Bone marrow (tissue), 2 donors: ENCODE data around the gene PRKCI.
"Not testable (repeated sequence)": the region's sequence is repeated elsewhere in the genome, so short reads cannot be mapped to it uniquely, and the experiment has no call there.

Source experiments
- DNase-seq, 2 donors: peaks; one replicate each; lab custom pipeline; 2025; lab: John Stamatoyannopoulos, UW

The PRKCI gene

GRCh38 chr3:170290194-170290593 is 68.0 kb downstream of the PRKCI start:
- no peak for DNase-seq

GRCh38 chr3:170295586-170295985 is 73.4 kb downstream of the PRKCI start:
- no peak for DNase-seq

GRCh38 chr3:170296703-170297102 is 74.5 kb downstream of the PRKCI start:
- no peak for DNase-seq

- DNase-seq, result no peak
Measured at GRCh38 chr3:170301405-170301804, 79.2 kb downstream of the PRKCI start.

- DNase-seq, result no peak
Measured at GRCh38 chr3:170302008-170302407, 79.8 kb downstream of the PRKCI start.

GRCh38 chr3:170306015-170306414 is 83.8 kb downstream of the PRKCI start:
- no peak for DNase-seq

- DNase-seq, result no peak
Measured at GRCh38 chr3:170307671-170308405, 85.6 kb downstream of the PRKCI start.

GRCh38 chr3:170309046-170309445 is 86.8 kb downstream of the PRKCI start:
- DNase-seq, result no peak

GRCh38 chr3:170317954-170318353 is 95.7 kb downstream of the PRKCI start:
- no peak for DNase-seq

GRCh38 chr3:170320461-170321121 is 98.4 kb downstream of the PRKCI start:
- DNase-seq, result no peak

GRCh38 chr3:170321321-170322034 is 99.3 kb downstream of the PRKCI start:
- no peak for DNase-seq

- no peak for DNase-seq
Measured at GRCh38 chr3:170322566-170323269, 100.5 kb downstream of the PRKCI start.

GRCh38 chr3:170323331-170323730 is 101.1 kb downstream of the PRKCI start:
- no peak for DNase-seq

GRCh38 chr3:170324962-170325361 is 102.7 kb downstream of the PRKCI start:
- no peak for DNase-seq

GRCh38 chr3:170327040-170327808 is 105.0 kb downstream of the PRKCI start:
- DNase-seq, result no peak

GRCh38 chr3:170327868-170328548 is 105.8 kb downstream of the PRKCI start:
- not testable (repeated sequence) for DNase-seq

GRCh38 chr3:170330366-170330765 is 108.1 kb downstream of the PRKCI start:
- peak in 1 of 2 donors; percentile 1 for DNase-seq

GRCh38 chr3:170331143-170331542 is 108.9 kb downstream of the PRKCI start:
- no peak for DNase-seq

GRCh38 chr3:170337420-170337819 is 115.2 kb downstream of the PRKCI start:
- no peak for DNase-seq

- no peak for DNase-seq
Measured at GRCh38 chr3:170338690-170339340, 116.6 kb downstream of the PRKCI start.
